ENCODE data around the gene CPSF4L. TPM values are rescaled to one million over a fixed set of nuclear protein-coding genes. Genes with fewer than 3 reads are reported as not detected.

The CPSF4L gene
- total RNA-seq, 1 experiment from 2014 or later: not detected

- Histone ChIP-seq H3K4me1 (ENCODE audit: control insufficient read depth, insufficient read depth, low read length) (peaks cover 4% of the 10 kb centered on the region; the same call in 1 of the 2 replicates), H3K9me3 (ENCODE audit: control insufficient read depth, insufficient read depth, low read depth, low read length) (no peaks in the 10 kb centered on the region), H3K4me3 (ENCODE audit: low read depth in 2 of 2, low read length in 2 of 2) (no peak overlapping the region), H3K36me3 (ENCODE audit: control insufficient read depth, insufficient read depth, low read length) (no peaks in the 10 kb centered on the region), H3K27ac (ENCODE audit: low read length) (no peak overlapping the region), H3K27me3 (ENCODE audit: control insufficient read depth, insufficient read depth, low read length) (no peaks in the 10 kb centered on the region)
- no TSS peak for BruUV-seq (replicated peaks)
- peak; percentile 97 for TF ChIP-seq CTCF (IDR thresholded peaks at IDR 0.05)
- TF ChIP-seq SIN3A (IDR thresholded peaks at IDR 0.05; ENCODE audit: borderline replicate concordance, insufficient read depth, low read depth, low read length): no peak
- intact Hi-C loops (cut with micrococcal nuclease; ENCODE audit: unreplicated experiment) (loop anchor here (1.0 kb wide), 1 partner anchor 115 kb away; no protein-coding TSS in a partner anchor), in situ Hi-C loops (cut with HindIII; ENCODE audit: low pct_unique_long_range_greater_than_20kb, low sequenced_read_pairs) (no loop called here)
- ChIA-PET POLR2A (interaction anchor here (0.7 kb wide), 1 partner anchor 114 kb away, joined by 12 read pairs; no protein-coding TSS in a partner anchor), CTCF (interaction anchor here (0.5 to 4.0 kb wide), 4 partner anchors 49 to 116 kb away, joined by 3 to 26 read pairs (median 6); no protein-coding TSS in a partner anchor)
- ATAC-seq (peak; percentile 82), DNase-seq (ENCODE audit: low read depth, low spot score) (peak; percentile 56)
Measured at GRCh38 chr17:73255671-73256181, 6.0 kb downstream of the CPSF4L start.

GRCh38 chr17:73251871-73252270 is 9.8 kb downstream of the CPSF4L start:
- Histone ChIP-seq H3K27me3 (ENCODE audit: control insufficient read depth, insufficient read depth, low read length) (no peaks in the 10 kb centered on the region), H3K4me3 (ENCODE audit: low read depth in 2 of 2, low read length in 2 of 2) (no peak overlapping the region), H3K9me3 (ENCODE audit: control insufficient read depth, insufficient read depth, low read depth, low read length) (no peaks in the 10 kb centered on the region), H3K36me3 (ENCODE audit: control insufficient read depth, insufficient read depth, low read length) (peaks cover 11% of the 10 kb centered on the region), H3K4me1 (ENCODE audit: control insufficient read depth, insufficient read depth, low read length) (peaks cover 4% of the 10 kb centered on the region; the same call in 1 of the 2 replicates), H3K27ac (ENCODE audit: low read length) (no peak overlapping the region)
- DNase-seq (ENCODE audit: low read depth, low spot score) (no peak), ATAC-seq (no peak)
- no peak for TF ChIP-seq CTCF (IDR thresholded peaks at IDR 0.05)
- no peak for TF ChIP-seq SIN3A (IDR thresholded peaks at IDR 0.05; ENCODE audit: borderline replicate concordance, insufficient read depth, low read depth, low read length)
- no peak for TF ChIP-seq TCF7L2 (IDR thresholded peaks at IDR 0.05; ENCODE audit: low read depth, low read length)
- TF ChIP-seq REST (IDR thresholded peaks at IDR 0.05; ENCODE audit: insufficient read depth in 1 of 2, low read depth in 2 of 2, low read length in 1 of 2): no peak
- TF ChIP-seq POLR2AphosphoS5 (IDR thresholded peaks at IDR 0.05; ENCODE audit: low read depth, low read length): no peak
- in situ Hi-C loops (cut with HindIII; ENCODE audit: low pct_unique_long_range_greater_than_20kb, low sequenced_read_pairs) (no loop called here), intact Hi-C loops (cut with micrococcal nuclease; ENCODE audit: unreplicated experiment) (no loop called here)
- ChIA-PET CTCF (no interaction called here), POLR2A (no interaction called here)
- BruUV-seq (replicated peaks): no TSS peak

All from Panc1 (cell line).